Measurements from ENCODE around the gene MPZL2. TPM values are rescaled to one million over a fixed set of nuclear protein-coding genes. Genes with fewer than 3 reads are reported as not detected.
A peak's percentile ranks its signal among the peaks of the same experiment; 100 is the strongest.

The MPZL2 gene
- total RNA-seq, 1 experiment from 2014 or later = 1.2 TPM

DNA sequence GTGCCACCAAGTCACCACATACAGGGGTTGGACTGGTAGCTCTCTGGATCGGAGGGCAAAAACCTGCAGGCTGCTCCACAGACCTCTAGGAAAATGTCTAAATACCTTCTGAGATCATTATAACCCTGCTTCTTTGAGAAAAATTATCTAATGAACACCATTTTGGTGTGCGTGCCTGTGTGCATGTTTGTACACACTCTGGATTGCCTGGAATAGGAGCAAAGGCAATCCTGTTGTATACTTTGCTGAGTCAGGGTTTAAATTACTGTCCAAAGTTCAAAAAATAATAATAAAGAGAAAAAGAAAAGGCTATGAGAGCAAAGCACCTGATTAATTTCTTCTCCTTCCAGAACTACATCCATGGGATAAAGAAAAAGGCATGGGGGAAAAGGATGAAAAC, 50.3 kb downstream of the MPZL2 start:
- no peak for DNase-seq (ENCODE audit: low spot score)
- Mint-ChIP-seq H3K36me3 (no peaks in the 10 kb centered on the region), H3K27me3 (ENCODE audit: low read depth) (peaks cover 9% of the 10 kb centered on the region), H3K9me3 (peaks cover under 1% of the 10 kb centered on the region; the same call in 1 of the 2 replicates), H3K4me1 (peaks cover 48% of the 10 kb centered on the region), H3K27ac (no peak overlapping the region), H3K4me3 (no peak overlapping the region)
- ATAC-seq = no peak
- POLR2A ChIA-PET = interaction anchor here (0.5 kb wide), 1 partner anchor 949 kb away, joined by 7 read pairs; no protein-coding TSS in a partner anchor
- TF ChIP-seq, protein P1, sequence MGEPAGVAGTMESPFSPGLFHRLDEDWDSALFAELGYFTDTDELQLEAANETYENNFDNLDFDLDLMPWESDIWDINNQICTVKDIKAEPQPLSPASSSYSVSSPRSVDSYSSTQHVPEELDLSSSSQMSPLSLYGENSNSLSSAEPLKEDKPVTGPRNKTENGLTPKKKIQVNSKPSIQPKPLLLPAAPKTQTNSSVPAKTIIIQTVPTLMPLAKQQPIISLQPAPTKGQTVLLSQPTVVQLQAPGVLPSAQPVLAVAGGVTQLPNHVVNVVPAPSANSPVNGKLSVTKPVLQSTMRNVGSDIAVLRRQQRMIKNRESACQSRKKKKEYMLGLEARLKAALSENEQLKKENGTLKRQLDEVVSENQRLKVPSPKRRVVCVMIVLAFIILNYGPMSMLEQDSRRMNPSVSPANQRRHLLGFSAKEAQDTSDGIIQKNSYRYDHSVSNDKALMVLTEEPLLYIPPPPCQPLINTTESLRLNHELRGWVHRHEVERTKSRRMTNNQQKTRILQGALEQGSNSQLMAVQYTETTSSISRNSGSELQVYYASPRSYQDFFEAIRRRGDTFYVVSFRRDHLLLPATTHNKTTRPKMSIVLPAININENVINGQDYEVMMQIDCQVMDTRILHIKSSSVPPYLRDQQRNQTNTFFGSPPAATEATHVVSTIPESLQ (CRISPR knock-in tag; IDR thresholded peaks at IDR 0.05) = no peak
- TF ChIP-seq, protein P2, sequence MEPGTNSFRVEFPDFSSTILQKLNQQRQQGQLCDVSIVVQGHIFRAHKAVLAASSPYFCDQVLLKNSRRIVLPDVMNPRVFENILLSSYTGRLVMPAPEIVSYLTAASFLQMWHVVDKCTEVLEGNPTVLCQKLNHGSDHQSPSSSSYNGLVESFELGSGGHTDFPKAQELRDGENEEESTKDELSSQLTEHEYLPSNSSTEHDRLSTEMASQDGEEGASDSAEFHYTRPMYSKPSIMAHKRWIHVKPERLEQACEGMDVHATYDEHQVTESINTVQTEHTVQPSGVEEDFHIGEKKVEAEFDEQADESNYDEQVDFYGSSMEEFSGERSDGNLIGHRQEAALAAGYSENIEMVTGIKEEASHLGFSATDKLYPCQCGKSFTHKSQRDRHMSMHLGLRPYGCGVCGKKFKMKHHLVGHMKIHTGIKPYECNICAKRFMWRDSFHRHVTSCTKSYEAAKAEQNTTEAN (CRISPR knock-in tag; IDR thresholded peaks at IDR 0.05) = no peak
- CTCF ChIA-PET = interaction anchor here (0.9 to 5.8 kb wide), 3 partner anchors 15 to 82 kb away, joined by 3 to 44 read pairs (median 5); no protein-coding TSS in a partner anchor

DNA sequence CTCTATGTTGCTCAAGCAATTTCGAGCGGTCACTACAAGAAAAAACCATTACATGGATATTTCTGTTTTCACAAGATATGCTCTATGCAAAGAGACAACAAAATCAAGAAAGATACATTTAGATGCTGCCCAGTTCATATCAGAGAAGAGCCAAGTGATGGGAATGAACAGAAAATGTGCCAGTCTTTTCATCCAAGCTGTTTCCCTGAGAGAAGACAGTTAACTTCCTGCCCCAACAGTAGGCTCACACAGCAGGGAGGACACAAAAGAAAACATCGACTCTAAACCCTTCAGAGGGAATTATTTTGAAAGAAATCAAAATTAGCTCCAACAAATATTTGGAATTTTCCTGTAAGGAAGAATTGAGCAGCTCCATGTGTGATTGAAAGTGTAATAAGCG, 50.9 kb downstream of the MPZL2 start:
- Mint-ChIP-seq H3K27me3 (ENCODE audit: low read depth) (peaks cover 11% of the 10 kb centered on the region), H3K9me3 (no peaks in the 10 kb centered on the region), H3K4me1 (peaks cover 48% of the 10 kb centered on the region), H3K36me3 (no peaks in the 10 kb centered on the region), H3K27ac (peak overlapping the region; percentile 51), H3K4me3 (no peak overlapping the region)
- POLR2A ChIA-PET = interaction anchor here (0.5 kb wide), 1 partner anchor 949 kb away, joined by 7 read pairs; no protein-coding TSS in a partner anchor
- DNase-seq (ENCODE audit: low spot score) = no peak
- TF ChIP-seq GRHL2 (CRISPR knock-in tag; IDR thresholded peaks at IDR 0.05; ENCODE audit: insufficient replicate concordance, severe bottlenecking) (no peak), HMGA2 (CRISPR knock-in tag; IDR thresholded peaks at IDR 0.05) (no peak), ZBTB21 (CRISPR knock-in tag; IDR thresholded peaks at IDR 0.05; ENCODE audit: borderline replicate concordance) (no peak), CREM (CRISPR knock-in tag; IDR thresholded peaks at IDR 0.05) (no peak), GABPB1 (CRISPR knock-in tag; IDR thresholded peaks at IDR 0.05) (no peak)
- TF ChIP-seq, protein P3, sequence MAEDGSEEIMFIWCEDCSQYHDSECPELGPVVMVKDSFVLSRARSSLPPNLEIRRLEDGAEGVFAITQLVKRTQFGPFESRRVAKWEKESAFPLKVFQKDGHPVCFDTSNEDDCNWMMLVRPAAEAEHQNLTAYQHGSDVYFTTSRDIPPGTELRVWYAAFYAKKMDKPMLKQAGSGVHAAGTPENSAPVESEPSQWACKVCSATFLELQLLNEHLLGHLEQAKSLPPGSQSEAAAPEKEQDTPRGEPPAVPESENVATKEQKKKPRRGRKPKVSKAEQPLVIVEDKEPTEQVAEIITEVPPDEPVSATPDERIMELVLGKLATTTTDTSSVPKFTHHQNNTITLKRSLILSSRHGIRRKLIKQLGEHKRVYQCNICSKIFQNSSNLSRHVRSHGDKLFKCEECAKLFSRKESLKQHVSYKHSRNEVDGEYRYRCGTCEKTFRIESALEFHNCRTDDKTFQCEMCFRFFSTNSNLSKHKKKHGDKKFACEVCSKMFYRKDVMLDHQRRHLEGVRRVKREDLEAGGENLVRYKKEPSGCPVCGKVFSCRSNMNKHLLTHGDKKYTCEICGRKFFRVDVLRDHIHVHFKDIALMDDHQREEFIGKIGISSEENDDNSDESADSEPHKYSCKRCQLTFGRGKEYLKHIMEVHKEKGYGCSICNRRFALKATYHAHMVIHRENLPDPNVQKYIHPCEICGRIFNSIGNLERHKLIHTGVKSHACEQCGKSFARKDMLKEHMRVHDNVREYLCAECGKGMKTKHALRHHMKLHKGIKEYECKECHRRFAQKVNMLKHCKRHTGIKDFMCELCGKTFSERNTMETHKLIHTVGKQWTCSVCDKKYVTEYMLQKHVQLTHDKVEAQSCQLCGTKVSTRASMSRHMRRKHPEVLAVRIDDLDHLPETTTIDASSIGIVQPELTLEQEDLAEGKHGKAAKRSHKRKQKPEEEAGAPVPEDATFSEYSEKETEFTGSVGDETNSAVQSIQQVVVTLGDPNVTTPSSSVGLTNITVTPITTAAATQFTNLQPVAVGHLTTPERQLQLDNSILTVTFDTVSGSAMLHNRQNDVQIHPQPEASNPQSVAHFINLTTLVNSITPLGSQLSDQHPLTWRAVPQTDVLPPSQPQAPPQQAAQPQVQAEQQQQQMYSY (CRISPR knock-in tag; IDR thresholded peaks at IDR 0.05) = no peak
- TF ChIP-seq, protein P4, sequence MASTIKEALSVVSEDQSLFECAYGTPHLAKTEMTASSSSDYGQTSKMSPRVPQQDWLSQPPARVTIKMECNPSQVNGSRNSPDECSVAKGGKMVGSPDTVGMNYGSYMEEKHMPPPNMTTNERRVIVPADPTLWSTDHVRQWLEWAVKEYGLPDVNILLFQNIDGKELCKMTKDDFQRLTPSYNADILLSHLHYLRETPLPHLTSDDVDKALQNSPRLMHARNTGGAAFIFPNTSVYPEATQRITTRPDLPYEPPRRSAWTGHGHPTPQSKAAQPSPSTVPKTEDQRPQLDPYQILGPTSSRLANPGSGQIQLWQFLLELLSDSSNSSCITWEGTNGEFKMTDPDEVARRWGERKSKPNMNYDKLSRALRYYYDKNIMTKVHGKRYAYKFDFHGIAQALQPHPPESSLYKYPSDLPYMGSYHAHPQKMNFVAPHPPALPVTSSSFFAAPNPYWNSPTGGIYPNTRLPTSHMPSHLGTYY (CRISPR knock-in tag; IDR thresholded peaks at IDR 0.05) = no peak
- TF ChIP-seq, protein P5, sequence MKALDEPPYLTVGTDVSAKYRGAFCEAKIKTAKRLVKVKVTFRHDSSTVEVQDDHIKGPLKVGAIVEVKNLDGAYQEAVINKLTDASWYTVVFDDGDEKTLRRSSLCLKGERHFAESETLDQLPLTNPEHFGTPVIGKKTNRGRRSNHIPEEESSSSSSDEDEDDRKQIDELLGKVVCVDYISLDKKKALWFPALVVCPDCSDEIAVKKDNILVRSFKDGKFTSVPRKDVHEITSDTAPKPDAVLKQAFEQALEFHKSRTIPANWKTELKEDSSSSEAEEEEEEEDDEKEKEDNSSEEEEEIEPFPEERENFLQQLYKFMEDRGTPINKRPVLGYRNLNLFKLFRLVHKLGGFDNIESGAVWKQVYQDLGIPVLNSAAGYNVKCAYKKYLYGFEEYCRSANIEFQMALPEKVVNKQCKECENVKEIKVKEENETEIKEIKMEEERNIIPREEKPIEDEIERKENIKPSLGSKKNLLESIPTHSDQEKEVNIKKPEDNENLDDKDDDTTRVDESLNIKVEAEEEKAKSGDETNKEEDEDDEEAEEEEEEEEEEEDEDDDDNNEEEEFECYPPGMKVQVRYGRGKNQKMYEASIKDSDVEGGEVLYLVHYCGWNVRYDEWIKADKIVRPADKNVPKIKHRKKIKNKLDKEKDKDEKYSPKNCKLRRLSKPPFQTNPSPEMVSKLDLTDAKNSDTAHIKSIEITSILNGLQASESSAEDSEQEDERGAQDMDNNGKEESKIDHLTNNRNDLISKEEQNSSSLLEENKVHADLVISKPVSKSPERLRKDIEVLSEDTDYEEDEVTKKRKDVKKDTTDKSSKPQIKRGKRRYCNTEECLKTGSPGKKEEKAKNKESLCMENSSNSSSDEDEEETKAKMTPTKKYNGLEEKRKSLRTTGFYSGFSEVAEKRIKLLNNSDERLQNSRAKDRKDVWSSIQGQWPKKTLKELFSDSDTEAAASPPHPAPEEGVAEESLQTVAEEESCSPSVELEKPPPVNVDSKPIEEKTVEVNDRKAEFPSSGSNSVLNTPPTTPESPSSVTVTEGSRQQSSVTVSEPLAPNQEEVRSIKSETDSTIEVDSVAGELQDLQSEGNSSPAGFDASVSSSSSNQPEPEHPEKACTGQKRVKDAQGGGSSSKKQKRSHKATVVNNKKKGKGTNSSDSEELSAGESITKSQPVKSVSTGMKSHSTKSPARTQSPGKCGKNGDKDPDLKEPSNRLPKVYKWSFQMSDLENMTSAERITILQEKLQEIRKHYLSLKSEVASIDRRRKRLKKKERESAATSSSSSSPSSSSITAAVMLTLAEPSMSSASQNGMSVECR (CRISPR knock-in tag; IDR thresholded peaks at IDR 0.05; ENCODE audit: borderline replicate concordance) = no peak
- CTCF ChIA-PET = interaction anchor here (0.9 to 5.8 kb wide), 3 partner anchors 15 to 102 kb away, joined by 3 to 44 read pairs (median 5); no protein-coding TSS in a partner anchor
- ATAC-seq = no peak

All from WTC11 (cell line).